ENCODE data around the gene SFTPB. TPM values are rescaled to one million over a fixed set of nuclear protein-coding genes. Genes with fewer than 3 reads are reported as not detected.
"Not testable (repeated sequence)": the region's sequence is repeated elsewhere in the genome, so short reads cannot be mapped to it uniquely, and the experiment has no call there.

SFTPB gene
- total and polyA plus RNA-seq, 5 donors = 0.60 to 3.1 TPM; not detected in 3

DNA sequence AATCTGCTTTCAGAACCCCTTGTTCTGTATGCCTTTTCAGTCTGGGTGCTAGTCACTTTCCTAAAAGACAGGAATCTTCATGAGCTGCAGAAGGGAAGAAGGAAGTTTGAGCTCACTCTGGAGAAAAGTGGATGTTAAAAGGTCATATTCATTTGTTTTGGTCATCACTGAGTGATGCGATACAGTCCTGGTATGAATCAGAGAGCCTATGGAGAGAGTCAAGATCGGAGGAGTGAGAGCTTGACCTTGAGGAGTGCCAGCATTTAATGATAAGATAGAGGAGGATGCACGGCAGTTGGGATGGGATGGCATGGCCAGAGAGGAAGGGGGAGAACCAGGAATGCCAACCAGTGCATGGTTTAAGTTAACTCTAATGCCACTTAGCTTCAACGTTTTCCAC is 32.4 kb downstream of the SFTPB start:
- ATAC-seq (peak in 1 of 2 donors; percentile 36), DNase-seq (no peak)
- no peak overlapping the region for H3K27ac ChIP-seq (ENCODE audit: low read length)
- no peaks in the 10 kb centered on the region for H3K9me3 ChIP-seq (ENCODE audit: control insufficient read depth, low read length)
- WGBS = 42% methylated on average over 4 of the region's 4 CpGs
- no peaks in the 10 kb centered on the region for H3K27me3 ChIP-seq (ENCODE audit: control insufficient read depth, insufficient read depth)
- H3K4me3 ChIP-seq (ENCODE audit: low read length) = no peak overlapping the region
- intact Hi-C loops (cut with DNase I) = loop anchor here (5.0 to 10.0 kb wide), 4 partner anchors 69 to 179 kb away; no protein-coding TSS in a partner anchor
- H3K4me1 ChIP-seq (ENCODE audit: control insufficient read depth, insufficient read depth, low read length) = no peaks in the 10 kb centered on the region

DNA sequence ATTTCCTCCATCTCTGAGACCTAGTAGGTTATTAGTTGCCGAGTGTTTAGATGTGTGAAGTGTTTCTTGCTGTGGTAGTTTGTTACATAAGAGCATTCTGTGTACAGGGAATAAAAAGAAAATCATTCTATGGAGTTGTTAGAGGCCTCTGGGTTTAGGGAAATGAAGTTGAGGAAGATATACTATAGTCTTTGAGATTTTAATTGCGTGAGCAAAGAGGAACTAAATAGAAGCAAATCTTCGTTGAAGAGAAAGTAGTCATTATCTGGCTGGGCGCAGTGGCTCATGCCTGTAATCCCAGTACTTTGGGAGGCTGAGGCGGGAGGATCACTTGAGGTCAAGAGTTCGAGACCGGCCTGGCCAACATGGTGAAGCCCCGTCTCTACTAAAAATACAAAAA is 33.0 kb downstream of the SFTPB start:
- intact Hi-C loops (cut with DNase I) = loop anchor here (5.0 to 10.0 kb wide), 4 partner anchors 70 to 180 kb away; no protein-coding TSS in a partner anchor
- Histone ChIP-seq H3K9me3 (ENCODE audit: control insufficient read depth, low read length) (no peaks in the 10 kb centered on the region), H3K27ac (ENCODE audit: low read length) (no peak overlapping the region), H3K4me1 (ENCODE audit: control insufficient read depth, insufficient read depth, low read length) (no peaks in the 10 kb centered on the region), H3K27me3 (ENCODE audit: control insufficient read depth, insufficient read depth) (no peaks in the 10 kb centered on the region), H3K4me3 (ENCODE audit: low read length) (no peak overlapping the region)
- ATAC-seq = no peak
- 87% methylated on average over 8 of the region's 8 CpGs for WGBS
- no peak for DNase-seq

DNA sequence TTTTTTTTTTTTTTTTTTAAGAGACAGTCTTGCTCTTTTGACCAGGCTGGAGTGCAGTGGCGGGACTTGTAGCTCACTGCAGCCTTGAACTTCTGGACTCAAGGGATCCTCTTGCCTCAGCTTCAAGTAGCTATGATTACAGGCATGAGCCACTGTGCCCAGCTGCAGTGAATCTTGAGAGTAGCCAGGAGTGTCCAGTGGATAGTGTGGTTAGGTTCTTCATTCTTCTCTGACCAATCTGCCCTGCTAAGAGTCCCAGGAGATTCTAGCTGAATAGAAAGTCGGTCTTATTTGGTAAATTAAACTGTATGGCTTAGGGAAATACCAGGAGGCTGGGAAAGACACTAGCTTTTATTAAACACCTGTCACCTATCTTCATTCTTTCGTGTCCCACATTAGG is 36.7 kb downstream of the SFTPB start:
- Histone ChIP-seq H3K27me3 (ENCODE audit: control insufficient read depth, insufficient read depth) (no peaks in the 10 kb centered on the region), H3K4me1 (ENCODE audit: control insufficient read depth, insufficient read depth, low read length) (no peaks in the 10 kb centered on the region), H3K27ac (ENCODE audit: low read length) (no peak overlapping the region), H3K4me3 (ENCODE audit: low read length) (no peak overlapping the region), H3K9me3 (ENCODE audit: control insufficient read depth, low read length) (no peaks in the 10 kb centered on the region)
- no peak for ATAC-seq
- intact Hi-C loops (cut with DNase I) = loop anchor here in 2 of 4 donors (5.0 to 10.0 kb wide), 3 partner anchors 73 to 186 kb away; no protein-coding TSS in a partner anchor
- 91% methylated on average over 3 of the region's 3 CpGs for WGBS
- no peak for DNase-seq

DNA sequence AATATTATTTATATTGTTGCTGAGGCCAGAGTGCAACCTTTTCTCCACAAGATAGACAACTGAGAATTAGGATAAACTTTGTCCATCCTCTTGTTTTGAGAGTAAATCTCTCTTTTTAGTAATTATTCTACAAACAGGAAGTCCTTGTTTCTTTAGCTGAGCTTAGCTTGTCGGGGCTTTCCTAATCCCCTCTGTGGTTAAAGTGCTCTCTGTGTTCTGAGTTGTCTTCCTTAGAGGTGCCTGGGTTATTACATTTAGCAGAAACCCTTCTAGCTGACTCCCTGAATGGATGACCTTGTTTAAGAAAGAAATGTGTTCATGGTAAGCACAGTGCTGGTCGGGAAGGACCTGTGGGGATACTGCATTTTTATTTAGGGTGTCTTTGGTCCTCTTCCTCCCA is 39.3 kb downstream of the SFTPB start:
- H3K4me3 ChIP-seq (ENCODE audit: low read length) = no peak overlapping the region
- no peaks in the 10 kb centered on the region for H3K4me1 ChIP-seq (ENCODE audit: control insufficient read depth, insufficient read depth, low read length)
- H3K9me3 ChIP-seq (ENCODE audit: control insufficient read depth, low read length) = no peaks in the 10 kb centered on the region
- no peak for DNase-seq
- intact Hi-C loops (cut with DNase I) = no loop called here
- H3K27me3 ChIP-seq (ENCODE audit: control insufficient read depth, insufficient read depth) = no peaks in the 10 kb centered on the region
- 79% methylated on average over 2 of the region's 2 CpGs for WGBS
- ATAC-seq = no peak
- H3K27ac ChIP-seq (ENCODE audit: low read length) = no peak overlapping the region

DNA sequence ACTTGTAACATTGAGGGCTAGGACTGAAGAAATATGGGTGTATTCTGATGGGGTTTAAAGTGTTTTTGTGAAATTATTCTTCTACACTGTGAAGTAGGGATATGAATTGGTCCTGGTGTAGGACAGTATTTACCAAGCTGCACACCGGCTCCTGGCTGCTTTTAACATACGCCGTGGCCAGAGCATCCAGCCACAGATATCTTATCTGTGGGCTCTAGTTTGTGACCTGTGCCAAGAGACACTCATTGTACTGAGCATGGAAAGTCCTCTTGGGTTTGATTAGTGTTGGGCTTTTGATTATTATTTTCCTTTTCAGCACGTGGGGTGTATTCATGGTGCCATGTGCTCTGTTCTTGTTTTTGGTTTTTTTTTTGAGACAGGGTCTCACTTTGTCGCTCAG is 44.0 kb downstream of the SFTPB start:
- Histone ChIP-seq H3K4me3 (ENCODE audit: low read length) (no peak overlapping the region), H3K27ac (ENCODE audit: low read length) (no peak overlapping the region), H3K9me3 (ENCODE audit: control insufficient read depth, low read length) (no peaks in the 10 kb centered on the region), H3K4me1 (ENCODE audit: control insufficient read depth, insufficient read depth, low read length) (no peaks in the 10 kb centered on the region), H3K27me3 (ENCODE audit: control insufficient read depth, insufficient read depth) (no peaks in the 10 kb centered on the region)
- ATAC-seq (peak; percentile 65 to 82), DNase-seq (no peak)
- 44% methylated on average over 5 of the region's 5 CpGs for WGBS
- intact Hi-C loops (cut with DNase I) = no loop called here

DNA sequence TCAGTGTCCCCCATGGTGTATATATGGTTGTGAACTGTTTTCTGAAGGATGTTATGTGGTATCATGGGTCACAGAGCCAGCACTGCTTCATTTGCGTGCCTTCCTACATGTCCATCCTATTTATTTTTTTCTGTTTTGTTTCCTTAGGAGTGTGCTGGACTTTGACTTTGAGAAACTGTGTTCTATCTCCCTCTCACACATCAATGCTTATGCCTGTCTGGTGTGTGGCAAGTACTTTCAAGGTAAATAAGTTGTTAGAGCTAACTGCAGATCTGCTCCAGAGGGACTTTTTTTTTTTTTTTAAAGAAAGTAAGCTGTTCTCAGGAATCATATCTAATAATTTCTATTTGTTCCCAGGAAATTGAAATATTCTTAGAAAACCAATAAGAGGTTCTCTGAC is 46.7 kb downstream of the SFTPB start:
- no peak overlapping the region for H3K27ac ChIP-seq (ENCODE audit: low read length)
- no peak for DNase-seq
- intact Hi-C loops (cut with DNase I) = no loop called here
- no peak overlapping the region for H3K4me3 ChIP-seq (ENCODE audit: low read length)
- H3K9me3 ChIP-seq (ENCODE audit: control insufficient read depth, low read length) = no peaks in the 10 kb centered on the region
- H3K27me3 ChIP-seq (ENCODE audit: control insufficient read depth, insufficient read depth) = no peaks in the 10 kb centered on the region
- no peak for ATAC-seq
- 92% methylated on average over 1 of the region's 1 CpG for whole genome bisulfite sequencing
- no peaks in the 10 kb centered on the region for H3K4me1 ChIP-seq (ENCODE audit: control insufficient read depth, insufficient read depth, low read length)

DNA sequence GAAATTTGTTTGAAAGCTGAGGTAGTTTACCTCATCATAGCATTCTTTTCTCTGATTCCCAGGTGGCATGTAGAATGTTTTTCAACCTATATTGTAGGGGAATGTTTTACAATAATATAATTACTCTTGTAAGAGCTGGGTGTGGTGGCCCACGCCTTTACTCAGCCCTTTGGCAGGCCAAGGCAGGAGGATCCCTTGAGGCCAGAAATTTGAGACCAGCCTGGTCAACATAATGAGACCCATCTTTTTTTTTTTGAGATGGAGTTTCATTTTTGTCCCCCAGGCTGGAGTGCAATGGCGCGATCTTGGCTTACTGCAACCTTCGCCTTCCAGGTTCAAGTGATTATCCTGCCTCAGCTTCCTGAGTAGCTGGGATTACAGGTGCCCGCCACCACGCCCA is 48.4 kb downstream of the SFTPB start:
- H3K9me3 ChIP-seq (ENCODE audit: control insufficient read depth, low read length) = no peaks in the 10 kb centered on the region
- intact Hi-C loops (cut with DNase I) = no loop called here
- 91% methylated on average over 6 of the region's 6 CpGs for WGBS
- H3K4me3 ChIP-seq (ENCODE audit: low read length) = no peak overlapping the region
- no peak for DNase-seq
- no peaks in the 10 kb centered on the region for H3K27me3 ChIP-seq (ENCODE audit: control insufficient read depth, insufficient read depth)
- no peak overlapping the region for H3K27ac ChIP-seq (ENCODE audit: low read length)
- H3K4me1 ChIP-seq (ENCODE audit: control insufficient read depth, insufficient read depth, low read length) = no peaks in the 10 kb centered on the region
- ATAC-seq = no peak

DNA sequence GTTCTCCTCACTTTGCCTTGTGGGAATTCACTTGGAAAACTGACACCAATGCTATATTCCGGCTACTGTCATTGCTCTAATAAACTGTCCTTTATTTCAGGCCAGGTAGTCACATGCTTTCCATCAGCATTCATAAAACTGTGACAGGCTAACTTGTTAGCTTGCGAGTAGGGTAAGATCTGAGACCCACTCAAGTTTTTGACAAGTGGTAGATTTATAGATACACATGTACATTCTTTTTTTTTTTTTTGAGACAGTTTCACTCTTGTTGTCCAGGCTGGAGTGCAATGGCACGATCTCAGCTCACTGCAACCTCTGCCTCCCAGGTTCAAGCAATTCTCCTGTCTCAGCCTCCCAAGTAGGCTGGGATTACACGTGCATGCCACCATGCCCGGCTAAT is 50.3 kb downstream of the SFTPB start:
- ATAC-seq; H3K27me3 ChIP-seq (ENCODE audit: control insufficient read depth, insufficient read depth); H3K27ac ChIP-seq (ENCODE audit: low read length); H3K4me3 ChIP-seq (ENCODE audit: low read length); H3K4me1 ChIP-seq (ENCODE audit: control insufficient read depth, insufficient read depth, low read length); H3K9me3 ChIP-seq (ENCODE audit: control insufficient read depth, low read length); intact Hi-C loops (cut with DNase I); DNase-seq: not testable (repeated sequence)
- 80% methylated on average over 5 of the region's 5 CpGs for WGBS

DNA sequence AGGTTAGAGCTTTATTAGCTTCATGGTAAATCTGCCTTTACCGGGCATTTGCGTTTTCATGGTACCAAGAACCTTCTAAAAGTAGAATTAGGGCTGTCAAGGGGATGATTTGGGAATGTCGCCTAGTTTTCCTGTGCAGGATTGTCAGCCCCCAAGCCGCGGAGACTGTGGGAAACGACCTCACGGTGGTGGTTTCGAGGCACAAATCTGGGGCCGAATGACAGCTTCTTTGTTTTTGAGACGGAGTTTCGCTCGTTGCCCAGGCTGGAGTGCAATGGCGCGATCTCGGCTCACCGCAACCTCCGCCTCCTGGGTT is 52.6 kb downstream of the SFTPB start:
- Histone ChIP-seq H3K4me3 (ENCODE audit: low read length) (no peak overlapping the region), H3K27ac (ENCODE audit: low read length) (no peak overlapping the region), H3K4me1 (ENCODE audit: control insufficient read depth, insufficient read depth, low read length) (no peaks in the 10 kb centered on the region), H3K9me3 (ENCODE audit: control insufficient read depth, low read length) (no peaks in the 10 kb centered on the region), H3K27me3 (ENCODE audit: control insufficient read depth, insufficient read depth) (no peaks in the 10 kb centered on the region)
- intact Hi-C loops (cut with DNase I) = no loop called here
- DNase-seq = peak in 1 of 3 donors; percentile 46
- ATAC-seq = no peak
- 89% methylated on average over 17 of the region's 17 CpGs for WGBS

DNA sequence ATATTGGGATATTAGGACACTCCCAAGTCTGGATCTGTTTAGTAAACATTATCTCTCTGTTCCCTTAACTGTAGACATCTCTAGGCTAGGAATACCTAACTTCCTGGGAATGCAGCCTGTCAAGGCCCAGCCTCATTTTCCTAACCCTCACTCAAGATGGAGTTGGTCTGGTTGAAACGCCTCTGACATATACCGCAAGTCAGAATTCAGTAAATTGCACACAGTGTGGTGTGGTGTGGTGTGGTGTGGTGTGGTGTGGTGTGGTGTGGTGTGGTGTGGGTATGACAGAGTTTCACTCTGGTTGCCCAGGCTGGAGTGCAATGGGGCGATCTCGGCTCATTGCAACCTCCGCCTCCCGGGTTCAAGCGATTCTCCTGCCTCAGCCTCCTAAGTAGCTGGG is 53.2 kb downstream of the SFTPB start:
- H3K27ac ChIP-seq (ENCODE audit: low read length); ATAC-seq; H3K9me3 ChIP-seq (ENCODE audit: control insufficient read depth, low read length); H3K27me3 ChIP-seq (ENCODE audit: control insufficient read depth, insufficient read depth); DNase-seq; intact Hi-C loops (cut with DNase I); H3K4me3 ChIP-seq (ENCODE audit: low read length); H3K4me1 ChIP-seq (ENCODE audit: control insufficient read depth, insufficient read depth, low read length): not testable (repeated sequence)
- 94% methylated on average over 7 of the region's 7 CpGs for WGBS

DNA sequence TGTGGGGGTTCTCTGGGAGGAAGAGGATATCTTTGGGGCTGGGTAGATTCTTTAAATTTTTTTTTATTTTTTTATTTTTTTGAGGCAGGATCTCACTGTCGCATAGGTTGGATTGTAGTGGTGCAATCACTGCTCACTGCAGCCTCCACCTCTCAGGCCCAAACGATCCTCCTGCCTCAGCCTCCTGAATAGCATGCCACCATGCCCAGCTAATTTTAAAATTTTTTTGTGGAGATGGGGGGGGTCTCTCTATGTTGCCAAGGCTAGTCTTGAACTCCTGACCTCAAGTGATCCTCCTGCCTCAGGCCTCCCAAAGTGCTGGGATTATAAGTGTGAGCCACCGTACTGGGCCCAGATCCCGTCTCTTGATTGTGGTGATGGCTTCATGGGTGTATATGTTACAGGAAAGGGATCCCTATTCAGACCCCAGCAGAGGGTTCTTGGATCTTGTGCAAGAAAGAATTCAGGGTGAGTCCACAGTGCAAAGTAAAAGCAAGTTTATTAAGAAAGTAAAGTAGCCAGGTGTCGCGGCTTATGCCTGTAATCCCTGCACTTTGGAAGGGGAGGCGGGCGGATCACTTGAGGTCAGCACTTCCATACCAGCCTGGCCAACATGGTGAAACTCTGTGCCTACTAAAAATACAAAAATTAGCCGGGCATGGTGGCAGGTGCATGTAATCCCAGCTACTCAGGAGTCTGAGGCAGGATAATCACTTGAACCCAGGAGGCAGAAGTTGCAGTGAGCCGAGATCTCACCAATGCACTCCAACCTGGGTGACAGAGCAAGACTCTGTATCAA is 54.1 kb downstream of the SFTPB start:
- Histone ChIP-seq H3K4me3 (ENCODE audit: low read length) (no peak overlapping the region), H3K4me1 (ENCODE audit: control insufficient read depth, insufficient read depth, low read length) (no peaks in the 10 kb centered on the region), H3K9me3 (ENCODE audit: control insufficient read depth, low read length) (no peaks in the 10 kb centered on the region), H3K27ac (ENCODE audit: low read length) (no peak overlapping the region), H3K27me3 (ENCODE audit: control insufficient read depth, insufficient read depth) (no peaks in the 10 kb centered on the region)
- 89% methylated on average over 10 of the region's 10 CpGs for WGBS
- intact Hi-C loops (cut with DNase I) = no loop called here
- DNase-seq (no peak), ATAC-seq (no peak)

All from right cardiac atrium (tissue), 5 donors.